ENCODE data around the gene BCAS1.

Gene BCAS1

GRCh38 chr20:54103067-54103761 is 32.8 kb upstream of the BCAS1 start:
- peak; percentile 64 for DNase-seq

- DNase-seq: no peak
These were observed 32.1 kb upstream of the BCAS1 start for GRCh38 chr20:54102543-54102942.

GRCh38 chr20:54100563-54100962 is 30.2 kb upstream of the BCAS1 start:
- no peak for DNase-seq

- DNase-seq: no peak
These were observed 29.5 kb upstream of the BCAS1 start for GRCh38 chr20:54099894-54100293.

- DNase-seq: no peak
These were observed 27.7 kb upstream of the BCAS1 start for GRCh38 chr20:54098047-54098446.

GRCh38 chr20:54097236-54097529 is 26.8 kb upstream of the BCAS1 start:
- DNase-seq: no peak

- no peak for DNase-seq
These were observed 25.4 kb upstream of the BCAS1 start for GRCh38 chr20:54095824-54096223.

GRCh38 chr20:54094268-54094580 is 23.8 kb upstream of the BCAS1 start:
- no peak for DNase-seq

GRCh38 chr20:54093423-54094267 is 23.3 kb upstream of the BCAS1 start:
- DNase-seq: no peak

GRCh38 chr20:54092021-54092420 is 21.6 kb upstream of the BCAS1 start:
- DNase-seq: no peak

GRCh38 chr20:54091120-54091480 is 20.7 kb upstream of the BCAS1 start:
- DNase-seq: no peak

GRCh38 chr20:54090230-54091119 is 20.1 kb upstream of the BCAS1 start:
- no peak for DNase-seq

- no peak for DNase-seq
These were observed 18.0 kb upstream of the BCAS1 start for GRCh38 chr20:54088430-54088829.

GRCh38 chr20:54086507-54087039 is 16.2 kb upstream of the BCAS1 start:
- no peak for DNase-seq

GRCh38 chr20:54085910-54086309 is 15.5 kb upstream of the BCAS1 start:
- no peak for DNase-seq

GRCh38 chr20:54085425-54085824 is 15.0 kb upstream of the BCAS1 start:
- DNase-seq: no peak

- DNase-seq: no peak
These were observed 14.5 kb upstream of the BCAS1 start for GRCh38 chr20:54084727-54085388.

GRCh38 chr20:54084193-54084592 is 13.8 kb upstream of the BCAS1 start:
- DNase-seq: no peak

GRCh38 chr20:54083459-54083858 is 13.1 kb upstream of the BCAS1 start:
- DNase-seq: no peak

GRCh38 chr20:54082100-54082499 is 11.7 kb upstream of the BCAS1 start:
- DNase-seq: no peak

GRCh38 chr20:54079652-54080051 is 9.3 kb upstream of the BCAS1 start:
- DNase-seq: no peak

- DNase-seq: peak; percentile 38
These were observed 8.0 kb upstream of the BCAS1 start for GRCh38 chr20:54078296-54078984.

Data from CD4-positive, alpha-beta T cell treated with Interleukin-10 for 1 hour (primary cell).